ENCODE data around the gene ZNG1A.
"Not testable (repeated sequence)": the region's sequence is repeated elsewhere in the genome, so short reads cannot be mapped to it uniquely, and the experiment has no call there.

Gene ZNG1A

GRCh38 chr9:206481-206880, 27.6 kb upstream of the ZNG1A start:
- no peak overlapping the region for H3K9ac ChIP-seq (ENCODE audit: low read length)
- no peaks in the 10 kb centered on the region for H3K9me2 ChIP-seq (replicated peaks; ENCODE audit: insufficient read depth, low read length)
- no peaks in the 10 kb centered on the region for H3K79me2 ChIP-seq (ENCODE audit: insufficient read depth, low read length)
- H3K4me2 ChIP-seq (ENCODE audit: low read depth, low read length, poor library complexity, severe bottlenecking) = no peak overlapping the region
- TF ChIP-seq EZH2phosphoT487 (conservative IDR thresholded peaks at IDR 0.05; ENCODE audit: low read length) = no peak
- TF ChIP-seq, protein P1, sequence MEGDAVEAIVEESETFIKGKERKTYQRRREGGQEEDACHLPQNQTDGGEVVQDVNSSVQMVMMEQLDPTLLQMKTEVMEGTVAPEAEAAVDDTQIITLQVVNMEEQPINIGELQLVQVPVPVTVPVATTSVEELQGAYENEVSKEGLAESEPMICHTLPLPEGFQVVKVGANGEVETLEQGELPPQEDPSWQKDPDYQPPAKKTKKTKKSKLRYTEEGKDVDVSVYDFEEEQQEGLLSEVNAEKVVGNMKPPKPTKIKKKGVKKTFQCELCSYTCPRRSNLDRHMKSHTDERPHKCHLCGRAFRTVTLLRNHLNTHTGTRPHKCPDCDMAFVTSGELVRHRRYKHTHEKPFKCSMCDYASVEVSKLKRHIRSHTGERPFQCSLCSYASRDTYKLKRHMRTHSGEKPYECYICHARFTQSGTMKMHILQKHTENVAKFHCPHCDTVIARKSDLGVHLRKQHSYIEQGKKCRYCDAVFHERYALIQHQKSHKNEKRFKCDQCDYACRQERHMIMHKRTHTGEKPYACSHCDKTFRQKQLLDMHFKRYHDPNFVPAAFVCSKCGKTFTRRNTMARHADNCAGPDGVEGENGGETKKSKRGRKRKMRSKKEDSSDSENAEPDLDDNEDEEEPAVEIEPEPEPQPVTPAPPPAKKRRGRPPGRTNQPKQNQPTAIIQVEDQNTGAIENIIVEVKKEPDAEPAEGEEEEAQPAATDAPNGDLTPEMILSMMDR (IDR thresholded peaks at IDR 0.05; ENCODE audit: insufficient read depth, low read length, poor library complexity, severe bottlenecking) = no peak
- no peaks in the 10 kb centered on the region for H3K36me3 ChIP-seq (ENCODE audit: low read length)
- no peaks in the 10 kb centered on the region for H4K20me1 ChIP-seq (ENCODE audit: low read depth, low read length)
- no peak overlapping the region for H3K27ac ChIP-seq (ENCODE audit: low read depth, low read length)
- H3K27me3 ChIP-seq (ENCODE audit: low read length) = no peaks in the 10 kb centered on the region
- no peak overlapping the region for H3K4me3 ChIP-seq (ENCODE audit: insufficient read depth, low read length, poor library complexity, severe bottlenecking)
- no peaks in the 10 kb centered on the region for H3K9me3 ChIP-seq (ENCODE audit: insufficient read depth, low read length)
- no peak overlapping the region for H2AFZ ChIP-seq (ENCODE audit: low read depth, low read length, severe bottlenecking)
- H3F3A ChIP-seq (ENCODE audit: insufficient read depth) = no peaks in the 10 kb centered on the region

GRCh38 chr9:199601-200000, 20.7 kb upstream of the ZNG1A start:
- not testable (repeated sequence) for H3K36me3 ChIP-seq (ENCODE audit: low read length); H3K27ac ChIP-seq (ENCODE audit: low read depth, low read length); H2AFZ ChIP-seq (ENCODE audit: low read depth, low read length, severe bottlenecking); H3K9me3 ChIP-seq (ENCODE audit: insufficient read depth, low read length); H3K79me2 ChIP-seq (ENCODE audit: insufficient read depth, low read length); H3F3A ChIP-seq (ENCODE audit: insufficient read depth); H4K20me1 ChIP-seq (ENCODE audit: low read depth, low read length); H3K27me3 ChIP-seq (ENCODE audit: low read length); H3K4me3 ChIP-seq (ENCODE audit: insufficient read depth, low read length, poor library complexity, severe bottlenecking); H3K9ac ChIP-seq (ENCODE audit: low read length); H3K4me2 ChIP-seq (ENCODE audit: low read depth, low read length, poor library complexity, severe bottlenecking); H3K9me2 ChIP-seq (replicated peaks; ENCODE audit: insufficient read depth, low read length)

DNA sequence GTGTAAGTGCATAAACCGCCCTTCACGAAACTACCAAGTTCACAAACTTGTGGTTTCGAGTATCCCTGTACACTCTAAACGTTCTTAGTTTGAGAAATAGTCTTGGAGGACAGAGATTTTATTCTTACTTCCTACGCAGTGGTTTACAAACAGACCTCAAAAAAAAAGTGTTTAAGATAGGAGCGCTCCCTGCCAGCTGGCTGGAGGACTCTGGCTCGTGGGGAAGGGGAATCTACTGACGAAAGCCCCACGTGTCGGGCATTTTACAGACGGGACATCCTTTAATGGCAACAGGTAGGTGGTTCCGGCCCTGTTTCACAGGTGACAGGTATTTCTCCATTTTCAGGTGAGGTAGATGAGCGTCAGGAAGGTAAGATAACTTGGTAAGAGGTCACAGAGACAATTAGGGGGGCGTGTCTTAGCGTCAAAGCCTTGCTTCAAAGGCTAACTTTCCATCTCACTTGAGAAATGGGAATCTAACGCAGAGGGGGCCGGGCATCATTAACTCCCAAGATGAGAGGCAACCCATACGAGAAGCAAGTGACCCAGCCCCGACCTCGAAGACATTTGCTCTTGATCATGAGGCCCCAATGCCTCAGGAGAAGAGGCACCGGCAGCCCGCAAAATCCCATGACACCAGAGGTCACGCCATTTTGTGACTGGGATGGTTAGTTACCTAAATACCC, 573 bp downstream of the ZNG1A start:
- H3K79me2 ChIP-seq (ENCODE audit: insufficient read depth, low read length); H3K9me3 ChIP-seq (ENCODE audit: insufficient read depth, low read length); H3K9me2 ChIP-seq (replicated peaks; ENCODE audit: insufficient read depth, low read length); H3K36me3 ChIP-seq (ENCODE audit: low read length); H3F3A ChIP-seq (ENCODE audit: insufficient read depth); H4K20me1 ChIP-seq (ENCODE audit: low read depth, low read length); H3K27me3 ChIP-seq (ENCODE audit: low read length); H2AFZ ChIP-seq (ENCODE audit: low read depth, low read length, severe bottlenecking): not testable (repeated sequence)
- Histone ChIP-seq H3K4me2 (ENCODE audit: low read depth, low read length, poor library complexity, severe bottlenecking) (peak overlapping the region; percentile 82), H3K4me3 (ENCODE audit: insufficient read depth, low read length, poor library complexity, severe bottlenecking) (peak overlapping the region; percentile 52), H3K9ac (ENCODE audit: low read length) (peak overlapping the region; percentile 40; the same call in 1 of the 2 replicates), H3K27ac (ENCODE audit: low read depth, low read length) (peak overlapping the region; percentile 37; the same call in 1 of the 2 replicates)

DNA sequence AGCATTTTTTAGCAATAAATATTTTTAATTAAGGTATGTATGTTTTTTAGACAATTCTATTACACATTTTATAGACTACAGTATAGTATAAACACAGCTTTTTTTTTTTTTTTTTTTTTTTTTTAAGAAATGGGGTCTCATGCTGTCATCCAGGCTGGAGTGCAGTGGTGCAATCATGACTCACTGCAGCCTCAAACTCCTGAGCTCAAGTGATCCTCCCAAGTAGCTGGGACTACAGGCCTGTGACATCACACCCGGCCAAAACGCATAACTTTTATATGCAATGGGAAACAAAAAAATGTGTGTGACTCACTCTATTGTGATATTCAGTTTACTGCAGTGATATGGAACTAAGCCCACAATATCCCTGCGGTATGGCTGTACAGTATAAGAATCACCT, 9.1 kb downstream of the ZNG1A start:
- H3K36me3 ChIP-seq (ENCODE audit: low read length); H3K4me2 ChIP-seq (ENCODE audit: low read depth, low read length, poor library complexity, severe bottlenecking); H4K20me1 ChIP-seq (ENCODE audit: low read depth, low read length); H3K79me2 ChIP-seq (ENCODE audit: insufficient read depth, low read length); H3K27me3 ChIP-seq (ENCODE audit: low read length); H2AFZ ChIP-seq (ENCODE audit: low read depth, low read length, severe bottlenecking); H3K9me3 ChIP-seq (ENCODE audit: insufficient read depth, low read length); H3K27ac ChIP-seq (ENCODE audit: low read depth, low read length); H3F3A ChIP-seq (ENCODE audit: insufficient read depth); H3K9me2 ChIP-seq (replicated peaks; ENCODE audit: insufficient read depth, low read length); H3K9ac ChIP-seq (ENCODE audit: low read length); H3K4me3 ChIP-seq (ENCODE audit: insufficient read depth, low read length, poor library complexity, severe bottlenecking): not testable (repeated sequence)

GRCh38 chr9:159871-160270, 19.0 kb downstream of the ZNG1A start:
- H3K9me3 ChIP-seq (ENCODE audit: insufficient read depth, low read length); H3K36me3 ChIP-seq (ENCODE audit: low read length); H3K4me2 ChIP-seq (ENCODE audit: low read depth, low read length, poor library complexity, severe bottlenecking); H3K4me3 ChIP-seq (ENCODE audit: insufficient read depth, low read length, poor library complexity, severe bottlenecking); H3K9ac ChIP-seq (ENCODE audit: low read length); H3K79me2 ChIP-seq (ENCODE audit: insufficient read depth, low read length); H2AFZ ChIP-seq (ENCODE audit: low read depth, low read length, severe bottlenecking); H4K20me1 ChIP-seq (ENCODE audit: low read depth, low read length); H3K9me2 ChIP-seq (replicated peaks; ENCODE audit: insufficient read depth, low read length); H3K27ac ChIP-seq (ENCODE audit: low read depth, low read length); H3K27me3 ChIP-seq (ENCODE audit: low read length); H3F3A ChIP-seq (ENCODE audit: insufficient read depth): not testable (repeated sequence)

- H2AFZ ChIP-seq (ENCODE audit: low read depth, low read length, severe bottlenecking); H3K36me3 ChIP-seq (ENCODE audit: low read length); H3K4me2 ChIP-seq (ENCODE audit: low read depth, low read length, poor library complexity, severe bottlenecking); H3K9ac ChIP-seq (ENCODE audit: low read length); H4K20me1 ChIP-seq (ENCODE audit: low read depth, low read length); H3K27ac ChIP-seq (ENCODE audit: low read depth, low read length); H3K27me3 ChIP-seq (ENCODE audit: low read length); H3F3A ChIP-seq (ENCODE audit: insufficient read depth); H3K9me3 ChIP-seq (ENCODE audit: insufficient read depth, low read length); H3K9me2 ChIP-seq (replicated peaks; ENCODE audit: insufficient read depth, low read length); H3K4me3 ChIP-seq (ENCODE audit: insufficient read depth, low read length, poor library complexity, severe bottlenecking); H3K79me2 ChIP-seq (ENCODE audit: insufficient read depth, low read length): not testable (repeated sequence)
Observed at GRCh38 chr9:151173-151572, 27.7 kb downstream of the ZNG1A start.

GRCh38 chr9:139880-140279, 39.0 kb downstream of the ZNG1A start:
- not testable (repeated sequence) for H3K4me2 ChIP-seq (ENCODE audit: low read depth, low read length, poor library complexity, severe bottlenecking); H3K36me3 ChIP-seq (ENCODE audit: low read length)

More at GRCh38 chr9:139880-140279, 39.0 kb downstream of the ZNG1A start:
- not testable (repeated sequence) for H3K4me3 ChIP-seq (ENCODE audit: insufficient read depth, low read length, poor library complexity, severe bottlenecking); H4K20me1 ChIP-seq (ENCODE audit: low read depth, low read length); H3K27ac ChIP-seq (ENCODE audit: low read depth, low read length); H3F3A ChIP-seq (ENCODE audit: insufficient read depth); H3K9ac ChIP-seq (ENCODE audit: low read length); H2AFZ ChIP-seq (ENCODE audit: low read depth, low read length, severe bottlenecking); H3K79me2 ChIP-seq (ENCODE audit: insufficient read depth, low read length); H3K9me3 ChIP-seq (ENCODE audit: insufficient read depth, low read length); H3K9me2 ChIP-seq (replicated peaks; ENCODE audit: insufficient read depth, low read length); H3K27me3 ChIP-seq (ENCODE audit: low read length)

Measured in SU-DHL-6 (cell line).